T-helper 9 cell (primary cell): ENCODE measurements around the gene PRKAR1A.
A peak's percentile ranks its signal among the peaks of the same experiment; 100 is the strongest.
"Not testable (repeated sequence)": the region's sequence is repeated elsewhere in the genome, so short reads cannot be mapped to it uniquely, and the experiment has no call there.

ENCODE experiments used
- DNase-seq: peaks from one replicate; pipeline ENCODE4 v3.0.0-alpha.2; 2020
- total RNA-seq, 2 donors: gene quantifications; one replicate each; lab custom pipeline; 2026; lab: John Stamatoyannopoulos, UW

The PRKAR1A gene
- total RNA-seq = 98.7 to 281 reads per million in 2 donors

DNA sequence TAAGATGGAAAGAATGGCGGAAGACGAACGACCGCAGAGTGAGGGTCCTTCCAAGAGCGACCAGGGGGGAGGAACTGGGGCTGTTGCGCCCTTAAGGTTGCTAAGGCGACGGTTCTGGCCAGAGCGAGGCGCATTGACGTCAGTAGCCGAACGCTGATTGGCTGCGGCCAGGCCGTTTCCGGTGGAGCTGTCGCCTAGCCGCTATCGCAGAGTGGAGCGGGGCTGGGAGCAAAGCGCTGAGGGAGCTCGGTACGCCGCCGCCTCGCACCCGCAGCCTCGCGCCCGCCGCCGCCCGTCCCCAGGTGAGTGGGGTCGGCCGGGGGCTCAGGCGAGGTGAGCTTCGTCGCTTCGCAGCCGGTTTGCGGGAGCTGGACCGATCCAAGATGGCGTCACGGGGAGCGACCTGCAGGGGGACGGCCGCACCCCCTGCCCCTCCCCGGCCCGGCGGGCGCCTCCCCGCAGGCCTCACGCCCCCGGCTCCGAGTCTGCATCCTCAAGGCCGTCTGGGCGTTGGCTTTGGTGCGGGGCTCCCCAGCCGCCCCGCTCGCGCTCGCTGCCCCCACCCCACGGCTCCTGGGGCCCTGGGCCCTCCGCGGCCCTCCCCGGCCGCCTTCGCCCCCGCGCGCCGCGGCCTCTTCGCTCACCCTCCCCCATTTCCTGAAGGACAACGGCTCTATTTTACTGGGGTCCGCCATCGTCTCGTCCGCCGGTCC, at the start of gene PRKAR1A:
Gene PRKAR1A (plus strand): TSS at position 184 of the 713 bp plus-strand sequence. CDS start 2,970 bp downstream, outside the sequence.
- peak; percentile 91 for DNase-seq

DNA sequence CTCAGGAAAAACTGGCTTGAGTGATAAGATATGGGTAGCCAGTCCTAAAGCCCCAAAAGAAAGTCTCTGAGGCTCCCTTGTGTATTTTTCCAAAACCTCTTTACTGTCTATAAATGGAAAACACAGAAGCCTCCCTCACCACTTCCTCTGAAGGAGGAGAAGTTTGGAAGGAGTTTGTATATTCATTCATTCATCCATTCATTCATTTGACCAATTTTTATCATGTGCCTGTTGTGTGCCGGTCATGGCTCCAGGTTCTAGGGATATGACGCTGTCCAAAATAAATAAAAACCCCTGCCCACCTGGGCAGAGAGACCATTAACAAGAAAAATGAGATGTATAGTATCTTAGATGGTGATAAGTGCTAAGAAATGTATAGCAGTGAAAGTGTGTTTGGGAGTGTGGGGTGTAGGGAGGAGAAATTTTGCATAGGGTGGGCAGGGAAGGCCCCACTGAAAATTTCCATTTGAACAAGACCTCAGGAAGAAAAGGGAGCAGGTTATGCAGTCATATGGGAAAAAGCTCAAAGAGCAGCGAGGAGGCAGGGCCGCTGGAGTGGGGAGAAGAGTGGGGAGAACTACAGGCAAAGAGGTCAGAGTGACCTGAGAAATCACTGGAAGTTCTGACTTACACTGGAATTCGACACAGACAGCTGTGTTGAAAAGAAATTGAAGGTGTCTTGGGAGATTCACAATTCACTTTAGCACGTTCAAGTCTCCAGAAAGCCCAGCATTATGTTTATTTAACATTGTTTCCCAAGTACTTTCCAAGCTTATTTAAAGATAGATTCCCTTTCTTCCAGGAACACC, 48.8 kb upstream of the PRKAR1A start:
- DNase-seq = no peak

DNA sequence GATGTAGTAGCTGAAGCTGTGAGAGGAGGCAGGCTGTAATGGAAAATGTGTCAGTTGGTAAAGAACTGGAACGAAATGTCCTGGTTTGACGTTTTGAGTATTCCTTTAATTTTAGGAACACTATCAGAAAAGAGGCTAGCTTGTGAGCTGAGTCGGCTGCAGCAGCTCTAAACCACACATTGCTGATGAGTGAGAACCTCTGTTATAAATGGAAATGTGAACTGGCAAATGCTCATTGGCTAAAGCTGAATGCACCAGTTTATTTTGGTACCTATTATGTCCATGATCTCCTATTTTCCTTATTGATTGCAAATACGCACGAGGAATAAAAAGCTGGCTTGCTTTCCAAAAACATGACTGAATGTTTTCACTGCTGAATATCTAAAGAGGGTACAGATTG, 43.9 kb upstream of the PRKAR1A start:
- no peak for DNase-seq

GRCh38 chr17:68468788-68469187, 43.4 kb upstream of the PRKAR1A start:
- no peak for DNase-seq

- no peak for DNase-seq
Measured at GRCh38 chr17:68470961-68471360, 41.3 kb upstream of the PRKAR1A start.

GRCh38 chr17:68480885-68481284, 31.3 kb upstream of the PRKAR1A start:
- no peak for DNase-seq

DNA sequence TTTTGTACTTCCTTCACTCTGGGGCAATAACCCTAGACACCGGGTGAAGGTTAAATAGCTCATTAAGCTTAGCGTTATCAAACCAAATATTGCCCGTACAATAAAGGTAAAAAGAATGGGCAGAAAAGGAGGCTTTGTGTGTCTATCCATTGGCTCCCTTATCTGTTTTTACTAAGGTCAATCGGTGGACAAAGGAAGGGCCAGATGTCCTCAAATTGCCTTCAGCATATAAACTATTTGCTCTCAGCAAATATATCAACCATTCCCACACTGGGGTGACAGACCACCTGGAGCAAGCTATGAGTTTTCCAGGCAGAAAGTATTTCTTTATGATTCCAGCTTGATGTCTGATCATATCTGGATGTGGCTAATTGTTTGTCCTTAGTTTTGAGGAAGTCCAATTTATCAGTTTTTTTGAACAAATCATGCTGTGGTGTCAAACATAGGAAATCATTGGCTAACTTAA, 29.6 kb upstream of the PRKAR1A start:
- DNase-seq = no peak

- no peak for DNase-seq
Measured at GRCh38 chr17:68484458-68484857, 27.8 kb upstream of the PRKAR1A start.

- no peak for DNase-seq
Measured at GRCh38 chr17:68489919-68490318, 22.3 kb upstream of the PRKAR1A start.

DNA sequence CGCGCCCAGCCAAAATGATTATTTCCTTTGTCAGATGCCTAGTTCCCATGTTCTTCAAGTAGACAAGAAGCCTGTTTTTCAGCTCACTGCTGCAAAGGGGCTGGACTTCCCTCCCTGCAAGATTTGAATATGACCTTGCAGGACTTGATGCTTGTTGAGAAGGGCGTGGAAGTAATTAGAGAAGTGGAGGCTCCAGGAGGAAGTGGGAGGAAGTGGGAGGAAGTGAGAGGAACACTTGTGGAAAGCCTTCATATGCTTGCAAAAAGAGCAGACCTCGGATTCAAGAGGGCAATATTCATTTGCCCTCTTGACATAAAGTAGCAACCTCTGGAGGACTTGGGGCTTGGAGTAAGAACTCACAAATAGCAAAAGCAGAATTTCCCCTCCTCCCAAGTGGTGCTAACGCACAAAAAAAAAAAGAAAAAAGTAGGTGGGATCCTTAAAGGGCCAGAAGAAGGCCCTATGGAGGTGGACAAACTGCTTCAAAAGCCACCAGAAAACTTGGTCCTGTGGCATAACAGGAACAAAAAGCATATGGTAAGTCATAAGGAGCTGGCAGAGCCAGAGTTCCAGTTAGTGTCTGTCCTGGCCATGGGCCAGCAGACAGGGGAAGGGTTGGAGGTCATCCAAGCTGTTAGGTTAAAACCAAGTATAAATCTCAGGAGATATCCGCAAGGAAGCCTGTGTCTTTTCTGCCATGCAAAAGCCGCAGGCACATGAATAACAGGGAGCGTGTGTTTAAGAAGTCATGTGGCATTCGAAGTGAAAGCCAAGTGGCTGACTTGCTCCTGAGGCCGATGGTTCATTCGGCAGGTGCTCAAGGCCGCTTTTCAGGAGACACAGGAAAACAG, 20.6 kb upstream of the PRKAR1A start:
- no peak for DNase-seq

GRCh38 chr17:68492394-68493054, 19.7 kb upstream of the PRKAR1A start:
- DNase-seq = not testable (repeated sequence)

- no peak for DNase-seq
Measured at GRCh38 chr17:68495081-68495480, 17.1 kb upstream of the PRKAR1A start.

- DNase-seq = no peak
Measured at GRCh38 chr17:68497885-68498319, 14.3 kb upstream of the PRKAR1A start.

- no peak for DNase-seq
Measured at GRCh38 chr17:68498479-68499326, 13.5 kb upstream of the PRKAR1A start.

DNA sequence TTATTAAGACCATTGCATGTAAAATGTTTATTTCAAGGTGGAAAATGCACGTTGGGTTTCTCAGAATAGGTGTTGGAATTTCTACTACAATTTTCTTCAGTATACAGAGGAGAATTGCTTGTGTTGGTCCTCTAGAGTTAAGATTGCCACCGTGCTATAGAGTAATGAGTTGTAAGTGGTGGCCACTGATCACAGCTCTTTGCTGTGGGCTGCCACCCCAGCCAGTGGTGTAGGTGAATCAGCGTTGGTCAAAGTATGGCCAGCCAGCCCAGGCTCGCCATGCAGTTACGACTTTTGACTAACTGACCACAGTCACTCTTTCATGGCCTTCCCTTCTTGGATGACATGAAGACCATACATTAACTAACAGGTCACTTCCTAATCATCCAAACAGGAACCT, 12.6 kb upstream of the PRKAR1A start:
- DNase-seq = no peak

GRCh38 chr17:68501074-68501473, 11.2 kb upstream of the PRKAR1A start:
- DNase-seq = no peak

DNA sequence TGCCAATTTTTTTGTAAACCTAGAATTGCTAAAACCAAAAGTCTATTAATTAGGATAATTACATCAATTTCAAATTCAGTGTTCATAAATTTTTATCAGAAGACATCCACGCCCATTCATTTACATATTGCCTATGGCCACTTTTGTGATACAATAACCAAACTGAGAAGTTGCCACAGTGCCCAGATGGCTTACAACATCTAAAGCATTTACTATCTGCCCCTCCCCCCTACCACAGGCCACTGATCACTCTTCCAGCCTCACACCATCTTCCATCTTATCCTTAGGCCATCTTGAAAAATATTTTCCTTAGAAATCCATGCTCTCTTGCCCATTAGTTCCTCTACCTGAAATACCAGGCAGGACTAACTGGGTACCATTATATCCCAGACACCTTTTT, 6.3 kb upstream of the PRKAR1A start:
- DNase-seq = no peak

DNA sequence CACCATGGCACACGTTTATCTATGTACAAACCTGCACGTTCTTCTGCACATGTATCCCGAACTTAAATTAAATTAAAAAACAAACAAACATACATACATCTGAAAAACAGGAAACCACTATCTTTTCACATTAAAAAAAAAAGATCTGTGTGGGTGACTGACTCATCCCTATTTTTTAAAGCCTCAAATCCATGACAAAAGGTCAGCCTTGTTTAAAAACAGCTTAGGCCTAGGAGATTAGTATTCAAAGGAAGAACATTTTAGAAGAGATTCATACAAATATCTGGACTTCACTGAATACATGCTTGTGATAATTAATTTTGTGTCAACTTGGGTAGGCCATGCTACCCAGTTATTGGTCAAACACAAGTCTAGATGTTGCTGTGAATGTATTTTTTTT, 4.7 kb upstream of the PRKAR1A start:
- no peak for DNase-seq

DNA sequence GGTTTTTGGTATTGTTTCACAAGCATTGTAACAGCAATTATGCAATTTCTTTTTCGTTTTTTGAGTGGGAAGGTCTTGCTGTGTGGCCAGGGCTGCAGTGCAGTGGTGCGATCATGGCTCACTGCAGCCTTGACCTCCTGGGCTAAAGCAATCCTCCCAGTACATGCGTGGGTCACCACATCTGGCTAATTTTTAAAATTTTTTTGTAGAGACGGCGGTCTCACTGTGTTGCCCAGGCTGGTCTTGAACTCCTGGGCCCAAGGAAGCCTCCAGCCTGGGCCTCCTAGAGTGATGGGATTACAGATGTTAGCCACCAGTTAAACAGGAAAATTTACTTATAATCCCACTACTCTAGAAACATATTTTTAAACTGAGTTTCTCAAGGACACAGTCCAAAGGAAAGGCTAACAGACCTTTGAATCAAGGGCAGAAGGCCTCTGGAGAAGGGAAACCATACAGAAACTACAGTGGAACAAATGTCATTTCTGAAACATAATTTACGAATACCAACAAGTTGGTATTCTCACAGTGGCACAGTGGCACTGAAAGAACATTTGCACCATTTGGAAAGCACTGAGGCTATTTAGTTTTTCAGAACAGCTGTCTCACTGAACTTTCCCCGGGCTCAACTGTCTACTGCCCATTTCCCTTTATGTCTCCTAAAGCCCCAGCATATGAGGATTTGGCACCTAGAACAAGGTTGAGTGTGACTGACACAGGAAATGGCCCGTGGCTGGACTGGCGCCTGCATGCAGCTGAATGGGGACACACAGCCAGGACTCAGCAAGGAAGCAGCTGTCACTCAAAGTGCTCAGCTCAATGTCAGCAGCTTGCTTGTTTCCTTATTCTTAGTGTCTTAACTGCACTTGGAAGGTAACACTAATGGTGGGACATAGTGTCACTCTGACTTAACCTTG, 2.8 kb upstream of the PRKAR1A start:
- DNase-seq = no peak

DNA sequence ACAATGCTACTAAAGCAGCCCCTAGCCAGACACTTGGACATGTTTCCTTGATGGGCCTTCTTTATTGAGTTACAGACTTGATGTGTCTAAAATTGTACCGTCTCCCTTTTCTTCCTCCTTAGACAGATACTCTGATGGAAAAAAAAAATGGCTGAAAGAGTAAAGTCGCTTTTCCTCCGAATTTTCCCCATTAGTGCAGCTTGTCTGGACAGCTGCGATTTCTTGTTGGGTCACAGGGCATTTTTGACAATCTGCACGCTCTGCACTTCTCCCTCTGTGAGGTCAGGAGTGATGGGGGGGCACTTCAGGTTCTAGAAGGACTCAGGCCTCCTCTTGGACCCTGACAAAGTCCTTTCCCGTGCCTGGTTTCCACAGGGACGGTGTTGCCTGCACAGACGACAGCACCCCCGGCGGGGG, 968 bp upstream of the PRKAR1A start:
- DNase-seq = no peak
